K562 (cell line): ENCODE measurements around the gene BBLN. TPM values are rescaled to one million over a fixed set of nuclear protein-coding genes. Genes with fewer than 3 reads are reported as not detected.

Experiments
- ATAC-seq: fragments of 200-7000 bp; cut with Tn5 transposase; 3 replicates; pipeline ENCODE4 v1.9.1; 2020; ENCODE audit warnings: moderate library complexity
- BruUV-seq: library from RNA; stranded (reverse); fragments of 400-500 nt; replicated peaks from 2 replicates; lab custom pipeline; 2021; lab: Mats Ljungman, UMichigan
- CTCF ChIA-PET: fragments of 300-600 bp; formaldehyde crosslinking; extraction: SDS; loops from one replicate; lab custom pipeline; 2021; ENCODE audit warnings: low intra/inter-chr PET ratio; lab: Yijun Ruan, JAX
- POLR2A ChIA-PET: fragments of 300-600, 350-650 bp; sonication (Branson Sonifier 250); formaldehyde crosslinking; extraction: SDS; loops from one replicate; lab custom pipeline; 2021; ENCODE audit warnings: antibody characterized with exemption, inconsistent platforms; lab: Yijun Ruan, JAX
- DNase-seq, 4 experiments: peaks; one replicate each; pipeline versions ENCODE4 v3.0.0 to v3.0.0-alpha.2; 2011 to 2018; ENCODE audit warnings: low spot score in 3 of 4, mixed read lengths in 3 of 4; ENCODE audit errors: extremely low read depth in 1 of 4
- FAIRE-seq: peaks from 2 replicates; lab custom pipeline; 2011; peaks lifted over from hg19 to GRCh38; lab: Jason Lieb, UNC
- H2AFZ ChIP-seq: 2 replicates; pipeline ENCODE4 v1.6.0; 2011; ENCODE audit warnings: low read depth, low read length, control low read depth, inconsistent platforms
- H3K27ac ChIP-seq: fragments of 200-600 bp; 3 replicates; pipeline ENCODE4 v1.8.0; 2011; ENCODE audit warnings: low read depth, mild to moderate bottlenecking, control low read depth, inconsistent platforms, low read length, moderate library complexity, mixed read lengths; ENCODE audit errors: extremely low read depth
- H3K27me3 ChIP-seq, 2 experiments: fragments of 300-600 bp in 1 of 2; 2 replicates in 1 of 2; 3 replicates in 1 of 2; pipeline versions ENCODE4 v1.6.0 to v1.8.0; 2011; ENCODE audit warnings: inconsistent platforms in 2 of 2, low read length in 2 of 2, mild to moderate bottlenecking in 1 of 2, mixed read lengths in 1 of 2, moderate library complexity in 1 of 2; ENCODE audit not compliant: control insufficient read depth in 2 of 2, insufficient read depth in 2 of 2
- H3K36me3 ChIP-seq: fragments of 300-600 bp; 3 replicates; pipeline ENCODE4 v1.8.0; 2011; ENCODE audit warnings: mild to moderate bottlenecking, low read length, inconsistent platforms; ENCODE audit not compliant: control insufficient read depth, insufficient read depth
- H3K4me1 ChIP-seq, 2 experiments: fragments of 200-600 bp in 1 of 2; replicated peaks in 1 of 2; 2 replicates in 1 of 2; 3 replicates in 1 of 2; pipeline versions ENCODE4 v1.5.1 to v1.8.0; 2011; ENCODE audit warnings: inconsistent platforms in 2 of 2, low read length in 2 of 2, mild to moderate bottlenecking in 1 of 2, mixed read lengths in 1 of 2, moderate library complexity in 1 of 2; ENCODE audit not compliant: control insufficient read depth in 2 of 2, insufficient read depth in 2 of 2
- H3K4me2 ChIP-seq: 2 replicates; pipeline ENCODE4 v1.6.1; 2011; ENCODE audit warnings: low read length, control low read depth, inconsistent platforms, mixed read lengths; ENCODE audit not compliant: insufficient read depth
- H3K4me3 ChIP-seq: fragments of 200-600 bp; sonication (generic), shearing (Covaris generic); 2 replicates; pipeline ENCODE4 v1.5.1; 2016; ENCODE audit warnings: control low read depth, inconsistent platforms
- H3K79me2 ChIP-seq: fragments of 200-600 bp; 3 replicates; pipeline ENCODE4 v1.8.0; 2011; ENCODE audit warnings: low read length, inconsistent platforms; ENCODE audit not compliant: control insufficient read depth, insufficient read depth
- H3K9ac ChIP-seq, 2 experiments: 2 replicates each; pipeline versions ENCODE4 v1.6.0 to v1.6.1; 2011; ENCODE audit warnings: low read depth in 2 of 2, low read length in 2 of 2, control low read depth in 1 of 2, inconsistent platforms in 1 of 2, mild to moderate bottlenecking in 1 of 2, mixed read lengths in 1 of 2; ENCODE audit not compliant: insufficient read depth in 1 of 2
- H3K9me1 ChIP-seq: one replicate; pipeline ENCODE4 v1.6.0; 2011; ENCODE audit warnings: inconsistent platforms, mild to moderate bottlenecking, low read length, moderate library complexity; ENCODE audit not compliant: control insufficient read depth, insufficient read depth
- H3K9me3 ChIP-seq: replicated peaks from 2 replicates; pipeline ENCODE4 v1.5.1; 2011; ENCODE audit warnings: low read depth, low read length, inconsistent platforms; ENCODE audit not compliant: control insufficient read depth, insufficient read depth
- H4K20me1 ChIP-seq: replicated peaks from 2 replicates; pipeline ENCODE4 v1.6.1; 2011; ENCODE audit warnings: low read length, inconsistent platforms, mixed read lengths; ENCODE audit not compliant: control insufficient read depth, insufficient read depth
- FOXJ3 ChIP-seq: sonication (generic); formaldehyde crosslinking; IDR thresholded peaks from 2 replicates; pipeline ENCODE4 v1.4.0; 2020; ENCODE audit warnings: mild to moderate bottlenecking, missing genetic modification reagents
- HDAC6 ChIP-seq: IDR thresholded peaks from 2 replicates; pipeline ENCODE4 v1.6.1; 2012; ENCODE audit warnings: low read depth, mild to moderate bottlenecking, control low read depth, inconsistent platforms, low read length, moderate library complexity
- HIVEP1 ChIP-seq: fragments of 250-450 bp; sonication (Bioruptor Pico); IDR thresholded peaks from 2 replicates; pipeline ENCODE4 v1.4.0; 2020; ENCODE audit warnings: mild to moderate bottlenecking
- JUNB ChIP-seq: fragments of 450-650 bp; formaldehyde crosslinking; conservative IDR thresholded peaks from 2 replicates; pipeline ENCODE4 v1.4.0; 2020; ENCODE audit warnings: mild to moderate bottlenecking
- KLF16 ChIP-seq: IDR thresholded peaks from 2 replicates; pipeline ENCODE4 v1.6.1; 2016; ENCODE audit warnings: antibody characterized with exemption
- NR2C2 ChIP-seq, 2 experiments: fragments of 200-800 bp in 1 of 2; sonication (Bioruptor generic) in 1 of 2; sonication (generic) in 1 of 2; formaldehyde crosslinking in 1 of 2; IDR thresholded peaks; 2 replicates each; pipeline versions ENCODE4 v1.6.1 to v1.8.0; 2016 to 2022; ENCODE audit warnings: mild to moderate bottlenecking in 1 of 2, missing compliant biosample characterization in 1 of 2, missing genetic modification characterization in 1 of 2, missing genetic modification reagents in 1 of 2
- SNIP1 ChIP-seq: fragments of 450-650 bp; IDR thresholded peaks from 2 replicates; pipeline ENCODE4 v1.7.1; 2017; ENCODE audit warnings: low read depth, mild to moderate bottlenecking
- ZFP30 ChIP-seq: fragments of 250-450 bp; sonication (Bioruptor Pico); IDR thresholded peaks from 2 replicates; pipeline ENCODE4 v1.8.0; 2022; ENCODE audit warnings: moderate library complexity, mild to moderate bottlenecking, inconsistent platforms, borderline replicate concordance
- ZNF197 ChIP-seq: fragments of 200-800 bp; sonication (Bioruptor generic); IDR thresholded peaks from 2 replicates; pipeline ENCODE4 v1.6.1; 2016; ENCODE audit warnings: low read depth, missing genetic modification characterization, missing compliant biosample characterization
- ZNF436 ChIP-seq: fragments of 250-450, 450-650 bp; sonication (Bioruptor Pico); formaldehyde crosslinking; IDR thresholded peaks from 2 replicates; pipeline ENCODE4 v1.7.0; 2020; ENCODE audit warnings: mild to moderate bottlenecking
- WGBS: fragments of 100-300 bp; shearing (Covaris generic); methylation state at CpG from one replicate; pipeline ENCODE4 v1.1.6; 2016; ENCODE audit warnings: low coverage, mixed read lengths; ENCODE audit not compliant: insufficient coverage; ENCODE audit errors: missing lambda C conversion rate; 5-methylcytosine and 5-hydroxymethylcytosine counted together
- in situ Hi-C: fragments of 300-500 bp; cut with MboI; formaldehyde crosslinking; loops from 4 replicates; pipeline ENCODE4 v1.15.0; 2018; ENCODE audit warnings: inconsistent platforms, mixed read lengths
- intact Hi-C: fragments of 100-400 bp; cut with micrococcal nuclease; formaldehyde crosslinking; loops from 2 replicates; pipeline ENCODE4 v1.14.2; 2022
- polyA plus RNA-seq, 8 experiments: library from polyadenylated mRNA; depleted of rRNA in 4 of 8; stranded (reverse) in 5 of 8; unstranded in 3 of 8; fragments of >200 nt; fragmentation: Nextera tagmentation in 2 of 8; fragmentation: Illumina TruSeq in 1 of 8; extraction: Ambion mirVana in 2 of 8; extraction: Trizol in 1 of 8; gene quantifications; 2 replicates each; pipeline versions ENCODE4 v1.2.1 to v1.2.3, GENCODE V29; 2011 to 2014; ENCODE audit warnings: inconsistent platforms in 1 of 8, missing spikeins in 1 of 8
- total RNA-seq, 7 experiments: library from RNA; depleted of rRNA in 6 of 7; stranded (reverse); fragments of >200 nt in 6 of 7; fragmentation: Illumina TruSeq in 2 of 7; extraction: Trizol in 2 of 7; gene quantifications; 2 replicates each; pipeline versions ENCODE4 v1.2.1 to v1.2.3, GENCODE V29; 2011 to 2021; ENCODE audit warnings: low replicate concordance in 1 of 7
- TF ChIP-seq, protein P1 (sequence below): fragments of 250-450 bp; sonication (Bioruptor Pico); IDR thresholded peaks from 2 replicates; pipeline ENCODE4 v1.4.0; 2020; ENCODE audit warnings: mild to moderate bottlenecking, moderate library complexity
- TF ChIP-seq, protein P2 (sequence below), 2 experiments: IDR thresholded peaks; 2 replicates each; pipeline ENCODE4 v1.6.1; 2012; ENCODE audit warnings: improper control_type of control experiment in 2 of 2, low read depth in 2 of 2, low read length in 2 of 2, borderline replicate concordance in 1 of 2
- TF ChIP-seq, protein P3 (sequence below): fragments of 250-450 bp; sonication (Bioruptor Pico); IDR thresholded peaks from 2 replicates; pipeline ENCODE4 v1.8.0; 2022; ENCODE audit warnings: moderate library complexity, mild to moderate bottlenecking, inconsistent platforms

BBLN gene
- total and polyA plus RNA-seq, 9 of the 15 experiments (the other 6 are each of a cell fraction or from before 2014, with no cell fraction given) = 4.2 to 331 (median 87.1) TPM

DNA sequence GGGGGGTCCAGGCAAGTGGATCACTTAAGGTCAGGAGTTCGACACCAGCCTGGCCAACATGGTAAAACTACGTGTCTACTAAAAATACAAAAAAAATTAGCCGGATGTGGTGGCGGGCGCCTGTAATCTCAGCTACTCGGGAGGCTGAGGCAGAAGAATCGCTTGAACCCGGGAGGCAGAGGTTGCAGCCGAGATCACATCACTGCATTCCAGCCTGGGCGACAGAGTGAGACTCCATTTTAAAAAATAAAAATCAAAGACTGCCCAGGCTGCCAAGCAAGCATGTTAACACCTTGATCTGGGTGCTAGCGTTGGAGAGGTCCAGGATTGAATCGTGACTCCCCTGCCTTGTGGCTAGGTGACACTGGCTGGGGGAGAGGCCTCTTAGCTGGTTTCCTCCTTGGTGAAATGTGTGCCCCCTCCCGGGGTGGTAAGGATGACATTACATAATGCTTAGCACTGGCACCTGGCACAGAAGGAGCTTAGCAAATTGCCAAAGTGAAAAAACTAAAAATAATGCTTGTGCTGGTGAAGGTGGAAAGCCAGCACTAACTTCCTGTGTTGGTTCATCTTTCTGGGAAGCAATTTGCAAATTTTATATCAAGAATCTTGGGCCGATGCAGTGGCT is 33.5 kb downstream of the BBLN start:
- H3K27me3 ChIP-seq = no peaks in the 10 kb centered on the region
- peaks cover 24 to 33% of the 10 kb centered on the region in 2 experiments for H3K4me1 ChIP-seq
- POLR2A ChIA-PET = interaction anchor here (0.5 to 7.6 kb wide), 17 partner anchors 9 to 145 kb away, joined by 3 to 78 read pairs (median 3); partner anchors contain the start of gene SWI5
- H3K4me2 ChIP-seq = peak overlapping the region; percentile 76; the same call in 1 of the 2 replicates
- intact Hi-C loops = loop anchor here (5.0 to 10.0 kb wide), 3 partner anchors 69 to 491 kb away; partner anchors contain the start of genes GOLGA2, PTGES2, SET and SWI5
- 0 out of 2 replicates have a peak, but pooled peaks have one; percentile 72 for TF ChIP-seq HIVEP1 (CRISPR knock-in tag)
- TF ChIP-seq, protein P1, sequence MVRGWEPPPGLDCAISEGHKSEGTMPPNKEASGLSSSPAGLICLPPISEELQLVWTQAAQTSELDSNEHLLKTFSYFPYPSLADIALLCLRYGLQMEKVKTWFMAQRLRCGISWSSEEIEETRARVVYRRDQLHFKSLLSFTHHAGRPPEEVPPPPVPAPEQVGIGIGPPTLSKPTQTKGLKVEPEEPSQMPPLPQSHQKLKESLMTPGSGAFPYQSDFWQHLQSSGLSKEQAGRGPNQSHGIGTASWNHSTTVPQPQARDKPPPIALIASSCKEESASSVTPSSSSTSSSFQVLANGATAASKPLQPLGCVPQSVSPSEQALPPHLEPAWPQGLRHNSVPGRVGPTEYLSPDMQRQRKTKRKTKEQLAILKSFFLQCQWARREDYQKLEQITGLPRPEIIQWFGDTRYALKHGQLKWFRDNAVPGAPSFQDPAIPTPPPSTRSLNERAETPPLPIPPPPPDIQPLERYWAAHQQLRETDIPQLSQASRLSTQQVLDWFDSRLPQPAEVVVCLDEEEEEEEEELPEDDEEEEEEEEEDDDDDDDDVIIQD = 0 out of 2 replicates have a peak, but pooled peaks have one; percentile 23
- TF ChIP-seq FOXJ3 (CRISPR knock-in tag) = no peak
- TF ChIP-seq, protein P2, sequence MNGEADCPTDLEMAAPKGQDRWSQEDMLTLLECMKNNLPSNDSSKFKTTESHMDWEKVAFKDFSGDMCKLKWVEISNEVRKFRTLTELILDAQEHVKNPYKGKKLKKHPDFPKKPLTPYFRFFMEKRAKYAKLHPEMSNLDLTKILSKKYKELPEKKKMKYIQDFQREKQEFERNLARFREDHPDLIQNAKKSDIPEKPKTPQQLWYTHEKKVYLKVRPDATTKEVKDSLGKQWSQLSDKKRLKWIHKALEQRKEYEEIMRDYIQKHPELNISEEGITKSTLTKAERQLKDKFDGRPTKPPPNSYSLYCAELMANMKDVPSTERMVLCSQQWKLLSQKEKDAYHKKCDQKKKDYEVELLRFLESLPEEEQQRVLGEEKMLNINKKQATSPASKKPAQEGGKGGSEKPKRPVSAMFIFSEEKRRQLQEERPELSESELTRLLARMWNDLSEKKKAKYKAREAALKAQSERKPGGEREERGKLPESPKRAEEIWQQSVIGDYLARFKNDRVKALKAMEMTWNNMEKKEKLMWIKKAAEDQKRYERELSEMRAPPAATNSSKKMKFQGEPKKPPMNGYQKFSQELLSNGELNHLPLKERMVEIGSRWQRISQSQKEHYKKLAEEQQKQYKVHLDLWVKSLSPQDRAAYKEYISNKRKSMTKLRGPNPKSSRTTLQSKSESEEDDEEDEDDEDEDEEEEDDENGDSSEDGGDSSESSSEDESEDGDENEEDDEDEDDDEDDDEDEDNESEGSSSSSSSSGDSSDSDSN (IDR thresholded peaks at IDR 0.05; ENCODE audit: borderline replicate concordance in 1 of 2, low read depth in 2 of 2, low read length in 2 of 2) = no peak
- TF ChIP-seq NR2C2 (CRISPR knock-in tag; IDR thresholded peaks at IDR 0.05) = no peak
- no peak for TF ChIP-seq NR2C2 (tag; IDR thresholded peaks at IDR 0.05)
- TF ChIP-seq, protein P3, sequence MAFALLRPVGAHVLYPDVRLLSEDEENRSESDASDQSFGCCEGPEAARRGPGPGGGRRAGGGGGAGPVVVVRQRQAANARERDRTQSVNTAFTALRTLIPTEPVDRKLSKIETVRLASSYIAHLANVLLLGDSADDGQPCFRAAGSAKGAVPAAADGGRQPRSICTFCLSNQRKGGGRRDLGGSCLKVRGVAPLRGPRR (CRISPR knock-in tag) = peak; percentile 62; the same call in 1 of the 2 replicates
- peak; percentile 15; the same call in 1 of the 2 replicates for TF ChIP-seq ZNF436 (CRISPR knock-in tag)
- TF ChIP-seq SNIP1 = no peak
- 0 out of 2 replicates have a peak, but pooled peaks have one; percentile 9 for TF ChIP-seq ZFP30 (CRISPR knock-in tag)
- no peak for TF ChIP-seq KLF16
- TF ChIP-seq ZNF197 (CRISPR knock-in tag) = no peak
- TF ChIP-seq HDAC6 = no peak
- 0 out of 2 replicates have a peak, but pooled peaks have one; percentile 4 for TF ChIP-seq JUNB (CRISPR knock-in tag)
- TF ChIP-seq, all 486 proteins: peak for 6
- Histone ChIP-seq H3K9ac (peak overlapping the region in 1 of 2 experiments; percentile 81; a peak in 1 of 4 replicates), H3K79me2 (peaks cover 25% of the 10 kb centered on the region), H3K36me3 (peaks cover 17% of the 10 kb centered on the region), H3K9me3 (no peaks in the 10 kb centered on the region), H4K20me1 (no peaks in the 10 kb centered on the region), H3K9me1 (no peaks in the 10 kb centered on the region), H3K27ac (no peak overlapping the region), H3K4me3 (no peak overlapping the region), H2AFZ (peak overlapping the region; percentile 60; the same call in 1 of the 2 replicates)
- WGBS = 83% methylated on average over 14 of the region's 14 CpGs
- in situ Hi-C loops = no loop called here
- FAIRE-seq (no peak), ATAC-seq (no peak), DNase-seq (no peak)
- no TSS peak for BruUV-seq
- CTCF ChIA-PET = interaction anchor here (0.6 to 1.1 kb wide), 3 partner anchors 10 to 219 kb away, joined by 3 to 4 read pairs (median 4); no protein-coding TSS in a partner anchor
